NCI-H2171 (cell line): ENCODE data around the gene ADAM33.

Source experiments
- DNase-seq: peaks from one replicate; lab custom pipeline; 2025; lab: John Stamatoyannopoulos, UW

ADAM33 gene

DNA sequence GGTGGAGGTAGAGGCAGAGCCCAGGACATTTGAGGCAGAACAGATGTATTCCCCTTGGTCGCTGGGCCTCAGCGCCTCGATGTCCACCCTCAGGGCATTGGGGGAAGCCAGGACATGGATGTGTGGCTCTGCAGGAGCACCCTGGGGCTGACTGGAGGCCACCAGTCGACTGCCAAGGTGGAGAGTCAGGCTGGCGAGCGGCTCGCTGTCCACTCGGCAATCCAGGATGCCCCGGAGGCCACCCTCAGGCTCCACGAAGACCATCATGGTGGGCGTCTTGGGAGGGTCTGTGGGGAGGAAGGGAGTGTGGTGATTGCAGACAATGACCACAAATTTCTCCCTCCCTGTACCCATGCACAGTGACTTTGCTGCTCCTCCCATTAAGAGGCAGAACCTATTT lies 8.2 kb upstream of the ADAM33 start:
- DNase-seq = no peak

DNA sequence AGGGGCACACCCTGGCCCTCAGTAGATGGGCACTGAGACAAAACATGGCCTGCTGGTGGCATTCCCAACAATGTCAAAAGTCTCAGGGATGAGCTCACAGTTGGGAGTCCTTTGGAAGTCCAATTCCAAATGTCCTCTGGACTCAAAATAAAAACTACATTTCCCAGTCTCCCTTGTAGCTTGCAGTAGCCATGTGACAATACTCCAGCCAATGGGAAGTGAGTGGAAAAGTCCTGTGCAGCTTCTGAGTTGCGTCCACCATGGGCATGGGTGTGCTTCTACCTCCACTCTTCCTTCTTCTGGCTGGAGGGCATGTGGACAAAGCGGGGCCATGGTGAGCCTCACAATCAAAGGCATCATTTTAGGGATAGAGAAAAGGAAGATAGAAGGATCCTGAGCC lies 5.8 kb upstream of the ADAM33 start:
- DNase-seq = no peak

DNA sequence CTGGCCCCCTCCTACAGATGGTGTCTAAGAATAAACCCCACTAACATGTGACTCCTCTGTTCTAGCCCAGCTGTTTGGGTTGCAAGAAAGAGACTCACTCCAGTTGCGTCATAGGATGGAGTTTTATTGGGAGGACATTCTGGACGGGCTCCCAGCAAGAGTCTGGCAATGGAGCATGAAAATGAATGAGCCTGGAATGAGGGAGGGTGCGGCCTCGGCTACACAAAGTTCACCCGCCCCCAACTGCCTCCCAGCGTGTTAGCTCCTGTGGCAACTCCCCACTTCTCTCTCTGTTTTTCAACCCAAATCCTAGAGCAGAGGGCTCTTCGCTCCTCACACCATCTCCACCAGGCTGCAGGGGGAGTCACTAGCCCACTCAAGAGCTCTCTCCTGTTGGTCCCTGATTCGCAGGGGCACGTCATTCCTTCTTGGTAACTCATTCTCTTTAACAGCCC lies 5.1 kb upstream of the ADAM33 start:
- DNase-seq = no peak

DNA sequence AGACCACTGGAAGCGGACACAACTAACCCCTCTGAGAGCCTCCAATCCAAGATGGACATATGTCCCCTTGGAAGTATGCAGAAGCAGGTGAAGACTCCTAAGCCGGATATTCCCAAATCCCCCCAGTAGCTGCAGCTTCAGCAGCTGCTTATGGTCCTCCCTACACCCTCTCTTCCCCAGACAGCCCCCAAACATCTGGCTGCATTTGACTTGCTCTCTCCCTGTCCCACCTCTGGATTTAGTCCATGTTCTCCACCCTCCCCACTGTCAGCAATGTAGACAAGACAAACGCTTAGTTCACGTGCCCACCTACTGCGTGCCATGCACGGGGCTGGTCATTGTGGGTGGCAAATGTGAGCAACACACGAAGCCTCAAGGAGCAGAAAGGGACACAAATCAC lies 4.6 kb upstream of the ADAM33 start:
- no peak for DNase-seq

DNA sequence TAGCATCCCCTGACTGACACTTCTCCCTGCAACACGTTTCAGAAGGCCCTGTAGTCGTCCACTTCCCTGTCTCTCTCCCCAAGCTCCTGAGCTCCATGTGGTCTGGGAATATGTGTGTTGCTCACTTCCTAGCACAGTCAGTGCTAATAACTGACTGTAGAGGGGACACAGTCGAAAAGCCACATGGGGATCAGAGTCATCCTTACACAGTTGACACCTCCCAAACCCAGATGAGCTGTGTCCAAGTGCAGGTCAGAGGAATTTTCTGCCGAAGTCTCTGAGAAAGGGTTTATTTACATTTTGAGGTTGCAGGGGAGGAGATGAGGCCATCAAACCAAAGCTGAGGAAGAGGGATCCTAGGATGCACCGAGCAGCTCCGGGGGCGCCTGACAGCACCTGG lies 3.5 kb upstream of the ADAM33 start:
- no peak for DNase-seq

DNA sequence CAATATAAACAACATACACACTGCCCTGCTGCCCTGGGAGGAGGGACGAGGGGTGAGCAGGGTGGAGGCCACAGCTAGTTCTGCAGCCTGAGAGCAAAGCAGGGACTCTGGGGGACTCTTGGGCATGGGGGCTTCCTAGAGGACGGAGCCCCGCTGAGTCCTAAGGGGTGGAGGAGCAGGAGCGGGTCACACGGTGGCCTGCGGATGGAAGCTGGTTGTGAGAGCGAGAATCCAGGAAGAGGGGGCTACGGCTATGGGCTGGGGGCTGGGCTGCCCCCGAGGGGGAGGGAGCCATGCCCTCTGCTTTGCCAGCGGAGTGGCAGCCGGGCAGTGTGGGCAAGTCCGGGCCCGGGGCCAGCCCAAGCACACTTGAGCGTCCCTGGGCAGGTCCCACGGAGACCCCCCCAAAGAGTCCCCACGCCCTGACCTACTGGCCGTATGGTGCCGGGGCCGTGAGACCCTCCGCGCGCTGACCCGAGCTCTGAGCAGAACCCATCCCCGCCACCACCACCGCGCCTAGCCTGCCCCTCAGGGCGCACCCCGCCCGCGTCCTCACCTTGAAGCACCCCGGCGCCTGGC lies 369 bp downstream of the ADAM33 start:
- no peak for DNase-seq

DNA sequence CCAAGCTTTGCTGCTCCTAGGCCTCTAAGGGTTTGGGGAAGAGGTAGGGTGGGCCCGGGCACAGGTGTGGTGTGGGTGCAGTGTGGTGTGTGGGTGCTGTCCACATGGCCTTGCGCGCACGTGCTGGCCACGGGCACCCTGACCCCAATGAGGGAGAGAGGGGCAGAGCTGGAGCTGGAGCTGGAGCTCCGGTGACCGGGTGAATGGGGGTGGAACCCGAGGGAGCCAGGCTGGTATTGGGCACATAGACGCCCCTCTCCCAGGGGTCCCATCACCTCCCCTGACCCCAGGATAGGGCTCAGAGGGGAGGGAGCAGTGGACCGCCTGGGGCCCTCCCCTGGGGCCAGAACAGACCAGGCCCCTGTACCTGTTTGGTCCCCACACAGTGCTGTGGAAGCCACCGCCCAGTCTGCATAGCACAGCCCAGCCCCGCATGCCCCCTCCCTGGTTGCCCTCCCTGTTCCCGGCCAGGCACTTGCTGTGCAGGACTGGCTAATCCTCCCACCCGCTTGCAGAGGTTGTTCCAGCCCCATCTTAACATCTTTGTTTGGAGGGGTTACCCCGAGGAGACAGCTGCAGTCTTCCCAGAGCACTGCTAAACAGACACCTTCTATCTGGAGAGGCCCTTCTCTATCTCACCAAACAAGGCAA lies 984 bp downstream of the ADAM33 start:
- DNase-seq = no peak

DNA sequence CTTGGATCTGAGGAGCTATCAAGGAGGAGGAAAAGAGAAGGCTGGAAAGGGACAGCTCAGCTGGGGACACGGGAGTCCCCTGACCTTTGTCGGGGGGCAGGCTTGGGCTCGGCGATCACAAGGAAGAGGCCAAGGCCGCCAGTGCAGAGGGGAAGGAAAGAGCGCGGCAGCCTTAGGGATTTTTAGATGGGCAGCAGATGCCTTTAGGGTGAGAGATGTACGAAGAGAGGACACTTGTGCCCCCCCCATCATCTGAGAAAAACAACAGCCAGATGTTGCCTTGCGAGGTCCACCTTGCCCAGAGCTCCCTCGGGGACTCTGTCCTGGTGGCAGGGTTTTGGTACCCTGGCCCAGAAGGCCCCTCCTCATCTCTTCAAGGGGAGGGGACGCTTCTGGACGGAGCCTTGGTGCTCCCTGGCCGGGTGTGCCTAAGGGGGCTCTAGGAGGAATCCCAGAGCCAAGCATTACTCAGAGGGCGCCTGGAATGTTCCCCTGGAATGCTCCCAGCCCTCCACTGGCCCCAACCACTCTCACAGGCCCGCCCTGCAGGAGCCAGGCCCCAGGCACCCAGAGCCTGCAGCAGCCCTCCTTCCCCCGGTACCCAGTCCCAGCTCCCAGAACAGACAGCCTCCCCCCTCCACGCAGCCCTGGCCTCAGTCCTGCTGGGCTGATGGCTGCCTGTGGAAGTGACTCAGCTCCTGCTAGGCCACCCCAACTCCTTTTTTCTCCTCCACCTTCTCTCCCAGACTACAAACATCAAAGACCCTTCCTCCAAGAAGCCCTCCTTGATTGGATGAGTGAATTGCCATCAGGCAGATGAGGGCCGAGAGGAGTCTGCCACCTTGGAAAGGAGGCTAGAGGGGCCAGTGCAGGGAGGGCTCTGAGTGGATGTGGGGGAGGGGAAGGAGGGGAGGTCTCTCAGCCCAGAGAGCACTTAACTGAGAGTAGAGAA lies 1.8 kb downstream of the ADAM33 start:
- DNase-seq = no peak

DNA sequence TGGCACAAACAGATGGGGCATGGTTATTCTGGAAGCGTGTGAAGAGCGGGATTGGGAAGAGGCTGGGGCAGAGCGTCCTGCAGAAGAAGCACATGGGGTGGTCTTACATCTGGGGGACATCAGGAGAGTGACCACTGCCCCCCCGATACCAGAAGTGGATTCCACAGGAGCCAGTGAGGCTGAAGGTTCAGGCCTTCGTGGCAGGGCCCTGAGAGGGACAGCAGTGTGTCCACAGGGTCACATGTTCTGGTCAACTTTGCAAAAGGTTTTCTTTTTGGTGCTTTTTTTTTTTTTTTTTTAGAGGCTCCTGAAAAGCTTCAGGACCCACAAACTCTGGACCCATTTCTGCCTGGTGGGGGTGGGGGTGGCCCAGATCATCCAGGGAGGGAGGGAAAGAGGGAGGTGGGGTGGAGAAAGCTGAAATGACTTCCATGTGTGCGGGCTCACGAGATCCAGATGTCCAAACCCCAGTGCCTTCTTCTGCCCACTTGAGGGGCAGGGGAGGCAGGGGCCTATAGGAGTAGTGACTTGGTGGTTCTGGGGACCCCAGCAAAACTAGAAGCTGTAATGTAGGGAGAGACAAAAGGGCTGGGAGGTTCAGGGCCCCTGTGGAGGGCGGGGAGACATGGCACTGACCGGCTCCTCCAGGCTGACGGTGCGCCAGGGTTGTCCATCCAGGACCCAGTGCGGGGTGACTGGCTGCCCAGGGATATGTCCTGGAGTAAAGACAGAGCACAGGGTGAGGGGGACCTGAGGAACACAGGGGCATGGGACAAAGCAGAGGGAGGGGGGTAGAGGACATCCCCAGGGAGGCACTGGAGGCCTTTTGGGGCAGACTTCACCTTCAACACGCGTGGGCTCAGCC lies 2.7 kb downstream of the ADAM33 start:
- no peak for DNase-seq

DNA sequence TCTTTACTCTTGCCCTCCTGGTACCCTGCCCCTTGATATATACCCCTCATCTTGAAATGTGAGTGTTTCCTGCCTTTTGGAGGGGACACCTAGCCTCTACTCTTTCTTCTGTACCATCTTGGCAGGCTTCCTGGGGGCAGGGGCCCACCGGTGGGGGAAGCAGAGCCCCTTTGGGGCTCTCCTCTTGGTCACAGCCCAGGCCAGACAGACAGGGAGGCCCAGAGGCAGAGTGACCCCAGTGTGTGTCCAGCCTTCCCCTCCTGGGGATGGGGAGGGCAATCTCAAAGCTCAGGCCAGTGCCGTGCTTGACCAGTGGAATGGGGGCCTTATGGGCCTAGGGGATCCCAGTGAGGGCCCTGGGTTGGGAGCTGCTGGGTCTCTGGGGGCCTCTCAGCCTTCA lies 3.6 kb downstream of the ADAM33 start:
- no peak for DNase-seq

DNA sequence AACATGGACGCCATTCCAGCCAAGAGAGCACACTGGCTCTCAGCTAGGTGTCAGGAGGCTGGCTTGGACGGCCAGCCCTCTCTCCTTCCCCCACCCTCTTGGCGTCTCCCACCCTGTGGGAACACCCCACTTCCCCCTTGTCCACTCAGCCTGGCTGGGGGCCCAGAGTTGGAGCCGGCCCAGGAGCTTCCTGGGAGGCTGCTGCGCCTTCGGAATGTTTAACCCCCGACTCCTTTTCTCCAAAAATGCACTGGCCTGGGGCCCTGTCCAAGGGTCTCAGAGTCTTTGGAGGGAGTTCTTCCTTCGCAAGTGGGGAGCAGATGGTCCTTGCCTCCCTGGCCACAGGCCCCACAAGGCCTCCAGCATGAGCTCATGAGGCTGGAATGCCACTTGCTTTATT lies 4.1 kb downstream of the ADAM33 start:
- no peak for DNase-seq

DNA sequence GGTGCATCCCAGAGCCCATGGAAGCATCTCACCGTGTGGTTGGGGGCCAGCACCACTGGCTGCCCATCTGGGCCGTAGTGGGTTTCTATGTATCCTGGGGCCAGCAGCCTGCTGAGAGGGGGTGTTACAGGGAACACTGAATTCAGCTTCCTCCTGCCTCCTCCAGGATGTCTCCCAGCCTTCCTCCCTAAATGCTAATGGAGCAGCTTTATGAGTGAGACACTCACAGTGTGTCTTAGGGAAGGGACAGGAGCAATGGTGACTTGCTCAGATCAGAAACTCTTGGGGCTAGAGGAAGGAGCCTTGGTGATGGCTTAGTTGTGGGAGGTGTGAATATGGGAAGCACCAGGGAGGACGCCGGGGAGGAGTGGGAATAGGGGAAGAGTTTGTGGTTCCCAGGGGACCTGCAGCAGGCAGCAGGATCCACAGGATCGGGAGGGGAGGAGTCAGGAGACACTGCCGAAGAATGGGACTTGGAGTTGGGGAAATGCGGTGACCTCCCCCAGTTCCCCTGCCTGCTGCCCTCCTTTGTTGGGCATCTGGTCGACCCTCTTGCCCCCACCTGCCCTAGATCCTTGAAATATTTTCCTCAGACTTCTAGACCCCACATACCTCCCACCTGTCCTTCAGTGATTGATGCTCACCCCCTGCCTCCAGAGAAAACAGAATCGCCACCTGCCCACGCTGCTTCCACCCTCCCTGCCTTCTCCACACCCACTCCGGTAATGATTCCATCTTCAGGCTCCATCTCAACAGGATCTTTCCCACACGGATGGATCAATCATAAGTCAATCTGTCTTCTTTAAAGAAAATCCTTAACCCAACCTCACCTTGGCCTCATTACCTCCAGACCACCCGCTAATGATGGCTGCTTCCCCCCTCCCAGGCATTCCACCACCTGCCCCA lies 6.6 kb downstream of the ADAM33 start:
- DNase-seq = no peak

DNA sequence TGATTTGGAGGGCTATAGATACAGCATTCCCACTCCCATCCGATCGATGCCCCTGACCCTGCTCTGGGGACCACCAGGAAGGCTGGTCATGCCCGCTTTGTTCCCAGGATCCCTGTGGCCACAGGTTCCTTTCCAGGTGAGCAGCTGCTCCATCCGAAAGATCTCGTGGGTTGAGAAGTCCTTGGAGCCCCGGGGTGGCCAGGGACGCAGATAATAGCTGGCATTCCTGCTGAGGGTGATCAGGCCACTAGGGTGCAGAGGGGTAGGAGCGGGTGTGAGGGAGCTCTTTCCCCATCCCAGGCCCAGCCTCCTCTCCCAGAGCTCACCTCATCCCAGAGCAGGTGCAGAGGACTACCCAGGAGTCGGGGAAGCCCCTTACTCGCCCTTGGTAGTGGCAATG lies 7.4 kb downstream of the ADAM33 start:
- DNase-seq = no peak

DNA sequence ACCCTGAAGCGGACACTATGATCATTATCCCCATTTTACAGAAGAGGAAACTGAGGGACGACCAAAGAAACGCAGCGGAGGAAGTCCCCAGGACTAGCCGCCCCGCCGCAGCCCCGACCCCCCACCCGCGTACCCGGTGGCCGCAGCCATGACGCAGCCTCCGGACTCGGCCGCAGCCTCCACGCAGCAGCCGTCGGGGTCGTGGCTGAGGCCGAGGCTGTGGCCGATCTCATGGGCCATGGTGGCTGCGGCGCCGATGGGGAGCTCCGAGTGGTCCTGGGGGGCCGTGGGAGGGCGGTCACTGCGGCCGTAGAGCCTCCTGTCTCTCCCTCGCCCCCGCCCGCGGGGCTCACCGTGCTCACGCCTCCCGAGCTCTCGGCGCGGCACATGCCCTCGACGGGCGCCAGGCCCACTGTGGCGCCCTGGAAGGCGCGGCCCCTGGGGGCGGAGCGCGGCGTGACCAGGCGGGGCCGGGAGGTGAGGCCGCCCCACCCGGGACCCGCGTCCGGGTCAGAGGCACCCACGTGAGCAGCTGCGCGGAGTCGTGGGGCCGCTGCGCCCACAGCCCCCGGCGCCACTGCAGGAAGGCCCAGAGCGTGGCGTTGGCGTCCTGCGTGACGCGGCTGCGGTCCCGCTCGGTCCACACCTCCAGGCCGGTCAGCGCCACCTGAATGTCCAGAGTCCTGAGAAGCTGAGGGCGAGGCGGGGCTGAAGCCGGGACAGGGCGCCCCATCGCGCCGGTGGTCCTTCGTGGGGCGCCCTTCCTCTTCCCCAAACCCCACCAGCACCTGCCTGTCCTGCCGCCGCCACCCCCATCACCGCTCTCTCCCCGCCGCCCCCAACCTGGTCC lies 8.4 kb downstream of the ADAM33 start:
- DNase-seq = no peak

DNA sequence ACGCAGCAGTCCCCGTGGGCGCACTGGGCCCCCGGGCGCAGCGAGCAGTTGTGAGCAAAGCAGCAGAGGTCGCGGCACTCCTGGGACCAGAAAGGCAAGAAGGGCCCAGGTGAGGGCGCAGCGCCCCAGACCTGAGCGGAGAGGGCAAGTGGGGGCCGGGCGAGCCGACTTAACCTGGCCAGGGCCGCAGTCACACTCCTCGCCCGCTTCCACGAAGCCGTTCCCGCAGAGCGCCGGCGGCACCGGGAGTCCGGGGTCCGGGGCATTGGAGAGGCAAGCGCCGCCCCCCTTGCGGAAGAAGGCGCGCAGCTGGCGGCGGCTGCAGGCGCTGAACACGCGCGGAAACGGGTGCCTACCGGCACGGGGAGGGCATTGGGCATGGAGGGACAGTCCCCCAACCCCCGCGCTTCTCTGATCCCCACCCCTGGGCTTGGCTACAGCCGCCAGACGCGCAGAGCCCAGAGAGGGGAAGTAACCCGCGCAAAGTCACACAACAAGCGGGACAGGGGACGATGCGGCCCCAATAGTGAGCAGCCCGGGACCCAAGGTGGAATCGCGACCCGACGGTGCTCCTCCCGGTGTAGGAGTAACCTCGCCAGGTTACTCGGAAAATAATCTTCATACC lies 9.2 kb downstream of the ADAM33 start:
- no peak for DNase-seq

DNA sequence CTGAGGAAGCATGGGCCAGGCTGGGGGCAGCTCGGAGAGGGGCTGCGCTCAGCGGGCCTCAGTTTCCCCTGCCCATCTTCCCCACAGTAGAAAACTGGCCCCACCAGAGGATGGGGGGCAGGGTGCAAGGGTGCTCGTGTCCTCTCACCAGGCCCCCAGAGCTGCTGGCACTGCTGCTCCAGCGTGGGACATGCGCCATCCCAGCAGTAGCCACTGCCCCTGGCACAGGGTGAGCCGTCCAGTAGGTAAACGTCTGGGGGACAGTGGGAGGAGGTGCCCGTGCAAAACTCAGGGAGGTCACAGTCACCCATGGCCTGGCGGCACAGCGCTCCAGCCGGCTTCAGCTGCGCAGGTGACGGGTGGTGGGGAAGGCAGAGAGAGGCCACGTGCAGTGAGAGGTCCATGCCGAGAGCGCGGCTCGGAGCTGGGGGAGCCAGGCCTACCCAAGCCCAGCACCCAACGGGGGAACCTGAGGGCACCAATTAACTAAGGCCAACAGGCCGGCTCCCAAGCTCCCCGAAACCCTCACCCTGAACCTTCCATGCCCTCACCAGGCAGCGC lies 9.7 kb downstream of the ADAM33 start:
- no peak for DNase-seq

DNA sequence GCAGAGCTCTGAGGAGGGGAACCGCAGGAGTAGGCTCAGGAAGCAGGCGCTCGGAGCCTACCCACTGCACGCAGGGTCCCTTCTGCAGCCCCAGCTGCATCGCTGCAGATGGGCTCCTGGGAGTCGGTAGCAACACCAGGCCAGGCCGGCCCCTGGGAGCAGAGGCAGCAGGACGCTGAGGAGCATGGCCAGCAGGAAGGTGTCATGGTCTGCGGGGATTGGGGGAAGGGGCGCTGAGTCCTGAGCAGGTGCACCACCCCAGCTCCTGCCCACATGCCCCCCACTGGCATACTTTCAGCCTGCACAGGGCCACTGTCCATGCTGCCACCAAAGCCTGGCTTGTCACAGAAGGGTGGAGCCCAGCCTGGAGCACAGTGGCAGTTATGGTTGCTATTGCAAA lies 10.9 kb downstream of the ADAM33 start:
- DNase-seq = no peak

DNA sequence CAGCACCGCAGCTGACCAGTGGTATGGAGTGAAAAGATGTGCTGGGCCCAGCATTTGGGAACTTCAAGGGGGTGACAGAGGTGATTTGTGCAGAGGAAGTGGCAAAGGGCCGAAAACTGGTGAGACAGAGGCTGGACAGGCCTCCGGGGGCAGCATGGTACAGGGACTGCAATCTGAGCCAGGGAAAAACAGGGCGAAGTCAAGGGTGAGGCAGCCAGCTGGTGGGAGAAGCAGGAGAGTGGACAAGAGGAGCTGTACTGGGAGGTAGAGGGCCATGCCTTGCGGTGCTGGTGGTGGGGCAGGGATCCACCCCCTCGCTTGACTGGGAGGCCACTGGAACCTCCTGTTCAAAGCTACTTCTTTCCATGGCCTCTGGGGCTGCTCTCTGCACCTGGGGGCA lies 11.3 kb downstream of the ADAM33 start:
- no peak for DNase-seq

DNA sequence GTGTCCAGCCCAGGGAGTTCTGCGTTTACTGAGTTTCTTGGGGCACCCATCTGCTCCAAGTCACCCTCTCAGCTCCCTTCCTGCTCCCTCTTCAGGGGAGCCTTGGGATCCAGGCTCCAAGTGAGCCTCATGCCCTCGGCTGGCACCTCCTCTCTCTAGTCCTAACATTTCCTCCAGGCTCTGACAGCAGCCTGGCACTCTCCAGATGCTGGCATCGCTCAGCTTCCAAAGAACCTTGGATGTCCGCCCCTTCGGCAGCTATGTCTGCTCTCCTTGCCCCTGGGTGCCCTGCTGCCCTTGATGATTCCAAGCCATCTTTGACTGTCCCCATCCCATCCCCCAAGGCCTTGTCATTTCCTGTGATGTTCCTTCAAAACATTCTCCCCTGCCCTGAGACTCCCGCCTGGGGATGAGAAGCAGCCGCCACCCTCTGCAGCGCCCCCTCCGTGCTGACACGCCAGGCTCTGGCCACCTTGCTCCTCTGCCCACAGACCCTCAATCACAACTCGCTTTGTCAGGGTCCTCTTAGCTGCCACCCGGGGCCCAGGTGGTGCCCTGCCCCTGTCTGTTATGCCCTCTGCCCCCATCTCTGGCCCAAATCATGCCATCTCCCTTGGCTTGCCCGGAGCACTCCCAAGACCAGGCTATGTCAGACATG lies 12.0 kb downstream of the ADAM33 start:
- no peak for DNase-seq
